ENCODE data around the gene NOC2L.

Gene NOC2L

DNA sequence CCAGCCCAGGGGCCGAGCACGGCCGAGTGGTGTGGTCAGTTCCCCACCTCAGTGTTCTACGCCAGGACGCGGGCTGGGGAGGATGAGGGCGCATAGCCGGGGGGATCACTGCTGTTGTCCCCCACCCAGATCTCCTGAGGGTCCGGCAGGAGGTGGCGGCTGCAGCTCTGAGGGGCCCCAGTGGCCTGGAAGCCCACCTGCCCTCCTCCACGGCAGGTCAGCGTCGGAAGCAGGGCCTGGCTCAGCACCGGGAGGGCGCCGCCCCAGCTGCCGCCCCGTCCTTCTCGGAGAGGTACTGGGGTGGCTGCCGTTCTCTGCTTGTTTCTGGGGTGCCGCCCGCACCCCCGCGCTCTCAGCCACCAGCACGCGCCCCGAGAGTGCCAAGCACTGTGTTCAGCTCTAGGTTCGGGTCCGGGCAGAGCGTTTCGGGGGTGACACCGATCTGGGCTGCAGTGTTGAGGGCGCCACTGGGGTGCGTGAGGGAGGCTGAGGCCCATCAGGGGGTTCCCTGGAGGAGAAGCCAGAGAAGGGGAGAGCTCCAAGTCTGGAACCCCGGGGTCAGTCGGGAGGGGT lies 18.0 kb downstream of the NOC2L start:
- DNase-seq: no peak

GRCh38 chr1:940107-941014 lies 18.7 kb downstream of the NOC2L start:
- DNase-seq: no peak

DNA sequence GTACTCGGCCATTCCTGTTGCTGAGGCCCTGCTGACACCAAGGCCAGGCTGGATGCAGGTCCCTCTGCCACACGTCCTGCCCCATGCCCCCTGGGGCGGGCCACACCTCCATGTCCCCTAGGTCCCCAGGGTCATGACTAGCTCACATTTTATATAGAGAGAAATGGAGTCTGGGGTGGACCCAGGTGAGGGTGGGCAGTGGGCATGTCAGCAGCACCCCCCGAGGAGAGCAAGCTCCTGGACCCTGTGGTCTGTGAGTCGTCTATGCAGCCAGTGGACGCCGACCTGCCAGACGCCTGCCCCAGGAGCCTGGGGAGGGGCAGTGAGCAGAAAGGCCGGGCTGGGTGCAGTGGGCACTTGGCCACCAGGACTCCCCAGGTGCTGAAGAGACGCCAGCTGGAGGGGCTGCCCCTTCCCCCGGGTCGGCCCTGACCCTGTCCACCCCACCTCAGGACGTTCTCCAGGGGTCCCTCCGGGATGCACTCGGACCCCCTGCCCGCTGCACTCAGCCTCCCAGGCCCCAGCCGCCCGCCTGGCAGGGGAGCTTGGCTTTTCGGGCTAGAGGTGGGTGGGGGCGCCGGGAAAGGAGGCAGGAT lies 19.4 kb downstream of the NOC2L start:
- DNase-seq: no peak

DNA sequence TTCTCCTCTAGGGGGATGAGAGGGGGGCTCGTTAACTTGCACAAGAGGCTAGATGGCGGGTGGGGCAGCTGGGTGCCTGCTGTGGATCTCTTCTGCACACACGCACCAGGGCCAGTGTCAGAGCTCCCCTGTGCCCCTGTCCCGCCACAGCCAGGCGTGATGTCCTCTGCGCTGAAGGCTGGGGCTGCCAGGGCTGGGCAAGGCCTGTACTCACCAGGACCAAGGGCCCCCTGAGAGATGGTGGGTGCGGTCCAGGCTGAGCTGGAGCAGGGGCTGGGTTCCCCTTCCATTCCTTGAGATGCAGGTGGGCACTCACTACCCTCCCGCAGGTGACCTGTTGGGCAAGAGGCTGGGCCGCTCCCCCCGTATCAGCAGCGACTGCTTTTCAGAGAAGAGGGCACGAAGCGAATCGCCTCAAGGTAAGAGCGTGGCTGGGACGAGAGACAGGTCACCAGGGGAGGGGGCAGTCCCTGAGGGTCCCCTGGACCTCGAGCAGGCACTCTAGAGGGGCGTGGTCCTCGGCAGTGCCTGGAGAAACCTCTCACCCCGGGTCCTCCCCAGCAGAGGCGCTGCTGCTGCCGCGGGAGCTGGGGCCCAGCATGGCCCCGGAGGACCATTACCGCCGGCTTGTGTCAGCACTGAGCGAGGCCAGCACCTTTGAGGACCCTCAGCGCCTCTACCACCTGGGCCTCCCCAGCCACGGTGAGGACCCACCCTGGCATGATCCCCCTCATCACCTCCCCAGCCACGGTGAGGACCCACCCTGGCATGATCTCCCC lies 20.2 kb downstream of the NOC2L start:
- no peak for DNase-seq

- DNase-seq: no peak
Measured at GRCh38 chr1:938088-938683, 20.9 kb downstream of the NOC2L start.

DNA sequence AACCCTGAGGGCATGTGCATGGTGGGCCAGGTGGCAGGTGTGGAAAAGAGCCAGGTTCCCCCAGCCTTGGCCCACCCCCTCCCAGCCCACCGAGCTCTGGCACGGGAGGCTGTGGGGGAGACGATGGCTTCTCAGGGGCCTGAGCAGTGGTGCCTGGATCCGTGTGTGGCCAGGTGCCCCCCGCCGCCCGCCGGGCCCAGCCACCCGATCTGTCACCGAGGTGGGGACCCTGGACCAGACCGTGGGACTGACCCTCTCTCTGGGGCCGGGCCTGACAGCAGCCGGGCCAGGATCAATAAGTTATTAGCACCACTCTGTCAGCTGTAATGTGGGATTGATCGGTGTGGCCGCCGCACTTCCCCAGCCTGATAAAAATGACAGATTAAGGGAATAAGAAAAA lies 21.5 kb downstream of the NOC2L start:
- no peak for DNase-seq

DNA sequence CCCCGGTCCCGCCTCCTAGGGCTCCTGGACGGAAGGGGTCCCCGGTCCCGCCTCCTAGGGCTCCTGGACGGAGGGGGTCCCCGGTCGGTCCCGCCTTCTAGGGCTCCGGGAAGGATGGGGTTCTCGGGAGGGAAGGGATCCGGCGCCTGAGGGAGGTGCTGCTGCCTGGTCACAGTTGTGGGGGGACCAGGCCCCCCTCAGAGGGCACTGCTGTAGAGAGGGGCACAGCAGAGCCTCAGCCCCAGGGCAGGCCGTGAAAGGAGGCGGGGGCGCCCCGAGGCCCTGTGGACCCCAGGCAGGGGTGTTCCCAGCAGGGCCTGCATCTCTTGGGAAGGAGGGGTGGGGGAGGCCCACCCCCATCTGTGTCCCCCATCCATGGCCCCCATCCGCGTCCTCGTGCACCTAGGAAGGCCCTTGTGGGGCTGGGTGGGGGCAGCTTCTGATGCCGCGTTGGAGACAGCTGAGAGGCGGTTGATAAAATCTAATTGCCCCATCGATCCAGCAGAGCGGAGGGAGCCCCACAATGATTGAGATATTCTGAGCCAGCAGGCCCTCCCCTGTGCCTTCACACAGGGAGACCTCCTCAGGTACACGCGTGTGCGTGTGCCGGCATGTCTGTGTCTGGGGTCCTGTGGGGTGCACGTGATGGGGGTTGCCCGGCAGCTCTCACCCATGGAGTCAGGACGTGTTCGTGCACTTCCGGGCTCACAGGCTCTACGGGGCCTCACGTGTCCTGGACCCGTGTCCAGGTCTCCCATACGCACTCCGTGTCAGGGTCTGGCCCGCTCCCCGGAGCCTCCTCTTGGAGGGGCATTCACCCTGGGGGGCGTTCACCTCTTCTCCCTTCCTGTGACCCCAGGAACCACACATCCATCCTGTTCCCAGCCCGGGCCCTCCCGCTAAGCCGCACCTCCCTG lies 22.4 kb downstream of the NOC2L start:
- DNase-seq: no peak

GRCh38 chr1:935751-936231 lies 23.3 kb downstream of the NOC2L start:
- no peak for DNase-seq

DNA sequence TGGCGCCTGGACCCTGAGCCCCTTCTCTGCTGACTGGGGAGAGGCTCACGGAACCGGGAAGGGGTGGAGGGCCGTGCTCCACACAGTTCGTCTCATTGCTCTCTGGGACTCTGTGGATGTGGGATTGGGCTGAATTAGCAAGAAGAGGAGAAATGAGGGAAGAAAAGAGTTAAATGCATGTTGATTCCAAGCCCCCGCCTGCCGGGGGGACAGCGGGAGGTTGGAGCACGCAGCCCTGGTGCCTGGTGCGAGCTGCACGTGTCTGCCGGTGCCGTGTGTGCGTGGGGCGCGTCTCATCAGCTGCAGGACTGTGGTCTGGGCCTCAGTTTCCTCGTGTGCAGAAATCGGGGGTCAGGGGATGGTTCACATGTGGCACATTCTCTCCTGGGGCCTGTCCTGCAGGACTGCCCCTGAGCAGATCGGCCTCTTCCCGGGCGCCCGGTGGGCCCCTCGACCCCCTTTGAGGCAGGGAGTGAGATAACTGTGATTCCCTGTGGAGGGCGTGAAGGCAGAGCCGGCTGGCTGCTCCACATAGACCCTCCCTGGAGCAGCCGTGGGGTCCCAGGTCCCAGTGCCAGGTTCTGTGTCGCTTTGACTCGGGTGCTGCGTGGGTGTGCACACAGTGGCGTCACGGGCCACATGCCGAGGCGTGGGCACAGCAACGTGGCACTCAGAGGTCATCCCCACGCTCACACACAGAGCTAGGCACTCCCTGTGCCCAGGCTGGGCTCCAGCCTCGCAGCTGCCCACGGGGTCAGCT lies 23.9 kb downstream of the NOC2L start:
- no peak for DNase-seq

DNA sequence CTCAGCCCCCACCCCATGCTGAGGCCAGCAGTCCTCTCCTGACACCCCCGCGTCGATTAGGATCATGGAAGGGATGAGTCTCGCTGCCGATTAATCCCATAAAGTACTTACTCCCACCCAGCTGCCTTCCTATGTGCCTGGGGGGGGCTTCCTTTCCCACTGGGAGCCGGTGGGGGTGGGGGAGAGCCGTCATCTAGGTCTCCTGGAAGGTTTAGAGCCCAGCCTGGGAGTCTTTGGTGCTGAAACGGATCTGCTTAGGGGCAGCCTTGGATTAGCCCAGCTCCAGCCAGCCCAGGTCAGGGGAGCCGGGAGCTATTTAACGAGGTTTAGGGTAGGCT lies 25.5 kb downstream of the NOC2L start:
- no peak for DNase-seq

GRCh38 chr1:932776-933602 lies 26.1 kb downstream of the NOC2L start:
- DNase-seq: no peak

DNA sequence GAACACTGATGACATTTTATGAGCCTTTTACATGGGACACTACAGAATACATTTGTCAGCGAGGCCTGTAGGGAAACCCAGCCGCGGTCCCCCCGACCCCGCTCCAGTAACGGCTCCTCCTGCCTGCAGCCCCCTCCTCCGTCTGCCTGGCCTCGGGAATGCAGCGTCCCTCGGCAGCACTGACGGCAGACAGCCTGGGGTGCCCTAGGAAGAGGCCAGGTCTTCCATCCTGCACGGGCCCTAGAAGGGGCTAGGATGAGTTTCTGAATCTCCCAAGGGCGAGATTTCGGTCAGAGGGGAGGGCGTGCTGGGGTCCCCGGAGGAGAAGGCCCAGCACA lies 26.9 kb downstream of the NOC2L start:
- DNase-seq: no peak

DNA sequence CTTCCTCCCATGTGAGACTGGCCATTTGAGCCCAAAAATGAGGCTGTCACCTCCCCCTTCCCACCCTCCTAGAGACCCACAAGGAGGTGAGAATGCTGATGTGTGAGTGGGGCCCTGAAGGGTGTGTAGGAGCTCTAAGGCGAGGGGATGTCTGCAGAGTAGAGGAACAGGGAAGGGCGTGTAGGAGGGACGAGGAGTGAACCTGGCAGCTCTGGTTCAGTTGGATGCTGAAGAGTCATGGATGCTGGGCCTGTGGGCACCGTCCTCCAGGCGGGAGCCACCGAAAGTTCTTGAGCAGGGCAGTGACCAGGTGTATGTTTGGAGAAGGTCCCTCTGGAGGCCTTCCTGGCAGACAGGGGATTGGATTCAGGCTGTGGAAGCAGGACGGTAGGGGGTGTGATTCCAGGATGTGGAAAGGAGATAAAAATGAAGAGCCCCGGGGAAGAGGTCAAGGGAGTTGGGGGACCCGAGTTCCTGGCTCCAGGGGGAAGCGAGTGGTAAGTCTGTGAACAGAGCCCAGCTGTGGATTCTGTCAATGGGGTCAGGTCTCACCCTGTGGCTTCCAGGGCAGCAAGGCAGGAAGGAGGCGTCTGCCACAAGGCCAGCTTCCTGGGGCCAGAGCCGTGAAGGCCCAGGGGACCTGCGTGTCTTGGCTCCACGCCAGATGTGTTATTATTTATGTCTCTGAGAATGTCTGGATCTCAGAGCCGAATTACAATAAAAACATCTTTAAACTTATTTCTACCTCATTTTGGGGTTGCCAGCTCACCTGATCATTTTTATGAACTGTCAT lies 27.5 kb downstream of the NOC2L start:
- no peak for DNase-seq

DNA sequence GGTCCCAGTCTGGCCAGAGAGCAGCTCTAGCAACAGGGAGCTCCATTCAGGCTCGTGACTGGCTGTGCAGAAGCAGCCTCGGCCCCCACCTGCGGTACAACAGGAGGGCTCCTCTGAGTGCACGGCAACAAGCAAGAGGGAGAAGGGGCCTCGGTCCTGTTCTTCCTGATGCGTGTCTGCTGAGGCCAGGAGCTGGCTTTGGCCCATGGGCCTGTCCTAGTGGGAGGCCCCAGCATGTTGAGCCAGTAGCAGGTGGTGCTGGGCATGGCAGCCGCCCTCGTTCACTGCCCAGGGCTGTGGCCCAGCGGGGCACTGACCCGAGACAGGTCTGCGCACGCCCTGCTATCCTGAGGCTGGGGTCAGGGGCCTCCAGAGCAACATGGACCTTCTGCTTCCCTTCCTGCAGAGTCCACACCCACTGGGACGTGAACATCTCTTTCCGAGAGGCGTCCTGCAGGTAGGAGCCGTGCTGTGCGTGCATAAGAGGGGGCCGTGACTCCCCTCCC lies 28.4 kb downstream of the NOC2L start:
- no peak for DNase-seq

DNA sequence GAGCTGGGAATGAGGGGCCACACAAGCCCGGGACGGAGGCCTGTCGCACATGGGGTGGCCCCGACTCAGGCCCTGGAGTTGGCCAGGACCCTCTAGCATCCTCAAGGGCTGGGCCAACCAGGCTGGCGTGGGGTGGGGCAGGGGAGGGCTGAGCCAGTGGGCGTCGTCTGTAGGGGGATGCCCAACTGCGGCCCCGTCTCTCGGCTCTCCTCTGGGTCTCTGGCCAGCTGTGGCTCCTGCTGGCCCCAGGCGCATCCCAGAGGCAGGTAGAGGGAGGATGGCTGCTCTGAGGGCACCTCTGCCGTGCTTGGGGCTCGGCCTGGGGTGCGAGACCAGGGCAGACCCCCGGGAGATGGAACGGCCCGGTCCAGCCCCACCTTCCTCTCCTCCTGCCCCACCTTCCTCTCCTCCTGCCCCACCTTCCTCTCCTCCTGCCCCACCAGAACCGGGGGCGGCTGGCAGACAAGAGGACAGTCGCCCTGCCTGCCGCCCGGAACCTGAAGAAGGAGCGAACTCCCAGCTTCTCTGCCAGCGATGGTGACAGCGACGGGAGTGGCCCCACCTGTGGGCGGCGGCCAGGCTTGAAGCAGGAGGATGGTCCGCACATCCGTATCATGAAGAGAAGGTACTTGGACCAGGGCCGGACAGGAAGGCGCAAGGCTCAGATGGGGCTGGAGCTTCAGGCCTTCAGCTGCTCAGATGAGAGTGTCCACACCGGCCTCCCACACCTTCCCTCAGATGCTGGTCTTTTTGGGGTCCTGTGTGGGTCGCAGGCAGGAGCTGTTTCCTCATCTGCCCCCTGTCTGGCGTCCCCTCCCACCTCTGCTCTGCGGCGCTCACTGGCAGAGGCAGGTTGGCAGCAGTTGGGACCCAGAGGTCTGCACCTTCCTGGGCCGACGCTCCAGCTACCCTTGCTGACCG lies 29.1 kb downstream of the NOC2L start:
- no peak for DNase-seq

GRCh38 chr1:928825-929661 lies 30.0 kb downstream of the NOC2L start:
- no peak for DNase-seq

DNA sequence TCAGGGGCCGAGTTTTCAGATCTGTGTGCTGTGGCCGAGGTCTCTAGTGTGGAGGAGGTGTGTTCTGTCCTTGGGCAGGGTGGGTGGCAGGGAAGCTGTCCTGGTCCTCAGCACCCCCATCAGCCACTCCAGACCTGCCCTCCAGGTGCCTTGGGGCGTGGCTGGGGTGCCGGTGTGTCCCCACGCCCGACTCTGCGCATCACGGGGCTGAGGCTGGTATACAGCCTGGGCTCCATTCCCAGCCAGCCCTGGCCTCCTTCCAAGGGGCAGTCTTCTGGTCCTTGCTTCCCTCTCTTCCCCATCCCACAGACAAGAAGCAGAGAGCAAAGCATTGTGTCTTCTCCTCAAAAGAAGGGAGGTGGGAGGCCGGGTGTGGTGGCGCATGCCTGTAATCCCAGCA lies 31.3 kb downstream of the NOC2L start:
- no peak for DNase-seq
